ENCODE data around the gene TRIM4. TPM values are rescaled to one million over a fixed set of nuclear protein-coding genes. Genes with fewer than 3 reads are reported as not detected.

The TRIM4 gene
- total RNA-seq, 1 donor from 2014 or later = 13.7 TPM

Other genes starting within 250 kb of the TRIM4 start
- gene CYP3A5, start 239.5 kb downstream of the TRIM4 start, total RNA-seq (ENCODE audit: unreplicated experiment) = not detected
- gene CYP3A7, start 184.3 kb downstream of the TRIM4 start, total RNA-seq (ENCODE audit: unreplicated experiment) = not detected
- gene CYP3A4, start 135.3 kb downstream of the TRIM4 start, total RNA-seq (ENCODE audit: unreplicated experiment) = not detected
- not detected for gene CYP3A43, start 91.5 kb downstream of the TRIM4 start, total RNA-seq (ENCODE audit: unreplicated experiment)
- gene OR2AE1, start 42.5 kb downstream of the TRIM4 start, total RNA-seq (ENCODE audit: unreplicated experiment) = 0.39 TPM
- not detected for gene GJC3, start 10.1 kb upstream of the TRIM4 start, total RNA-seq (ENCODE audit: unreplicated experiment)
- 0.44 TPM for gene AZGP1, start 56.5 kb upstream of the TRIM4 start, total RNA-seq (ENCODE audit: unreplicated experiment)
- gene ZKSCAN1, start 96.1 kb upstream of the TRIM4 start, total RNA-seq (ENCODE audit: unreplicated experiment) = 127 TPM
- 26.3 TPM for gene ZSCAN21, start 130.2 kb upstream of the TRIM4 start, total RNA-seq (ENCODE audit: unreplicated experiment)
- 87.9 TPM for gene ZNF3, start 162.2 kb upstream of the TRIM4 start, total RNA-seq (ENCODE audit: unreplicated experiment)
- gene COPS6, start 169.4 kb upstream of the TRIM4 start, total RNA-seq (ENCODE audit: unreplicated experiment) = 77.4 TPM
- gene MCM7, start 181.9 kb upstream of the TRIM4 start, total RNA-seq (ENCODE audit: unreplicated experiment) = 196 TPM
- 25.9 TPM for gene AP4M1, start 182.1 kb upstream of the TRIM4 start, total RNA-seq (ENCODE audit: unreplicated experiment)
- 63.1 TPM for gene TAF6, start 199.8 kb upstream of the TRIM4 start, total RNA-seq (ENCODE audit: unreplicated experiment)
- gene CNPY4, start 200.1 kb upstream of the TRIM4 start, total RNA-seq (ENCODE audit: unreplicated experiment) = 19.3 TPM
- 3.3 TPM for gene MBLAC1, start 207.4 kb upstream of the TRIM4 start, total RNA-seq (ENCODE audit: unreplicated experiment)
- gene LAMTOR4, start 229.4 kb upstream of the TRIM4 start, total RNA-seq (ENCODE audit: unreplicated experiment) = 66.9 TPM
- gene TRAPPC14, start 239.2 kb upstream of the TRIM4 start, total RNA-seq (ENCODE audit: unreplicated experiment) = 42.4 TPM
- 30.9 TPM for gene GAL3ST4, start 249.1 kb upstream of the TRIM4 start, total RNA-seq (ENCODE audit: unreplicated experiment)

Measured in glutamatergic neuron (in vitro differentiated cells).